Measurements from ENCODE around the gene TFDP2.
"Not testable (repeated sequence)": the region's sequence is repeated elsewhere in the genome, so short reads cannot be mapped to it uniquely, and the experiment has no call there.

Gene TFDP2

DNA sequence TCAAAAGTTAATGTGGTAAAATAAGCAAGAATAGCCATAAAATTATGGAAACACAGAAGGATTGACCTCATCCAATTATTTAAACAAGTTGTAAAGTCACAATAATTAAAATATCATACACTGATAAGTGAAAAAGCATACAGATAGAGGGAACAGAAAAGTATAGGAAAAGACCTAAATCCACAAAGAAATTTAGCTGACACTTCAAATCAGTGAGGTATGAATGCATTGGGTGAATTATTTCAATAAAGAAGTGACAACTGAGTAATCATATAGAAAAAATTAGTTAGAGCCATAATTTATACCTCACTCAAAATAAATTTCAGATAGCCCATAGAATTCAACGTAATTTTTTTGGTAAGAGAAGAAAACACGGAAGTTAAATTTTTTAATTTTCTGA is 25.1 kb downstream of the TFDP2 start:
- no peak for DNase-seq

- DNase-seq = no peak
Observed at GRCh38 chr3:142120707-142121106, 28.6 kb downstream of the TFDP2 start.

DNA sequence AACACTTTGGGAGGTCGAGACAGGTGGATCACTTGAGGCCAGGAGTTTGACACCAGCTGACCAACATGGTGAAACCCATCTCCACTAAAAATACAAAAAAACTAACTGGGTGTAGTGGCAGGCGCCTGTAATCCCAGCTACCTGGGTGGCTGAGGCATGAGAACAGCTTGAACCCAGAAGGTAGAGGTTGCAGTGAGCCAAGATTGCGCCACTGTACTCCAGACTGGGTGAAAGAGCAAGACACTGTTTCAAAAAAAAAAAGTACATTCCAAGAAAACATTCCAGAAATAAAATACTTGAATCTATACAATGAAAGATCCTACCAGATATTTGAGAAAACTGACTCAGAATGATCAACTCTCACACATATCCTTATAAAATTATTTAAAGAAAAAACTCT is 30.4 kb downstream of the TFDP2 start:
- DNase-seq = no peak

DNA sequence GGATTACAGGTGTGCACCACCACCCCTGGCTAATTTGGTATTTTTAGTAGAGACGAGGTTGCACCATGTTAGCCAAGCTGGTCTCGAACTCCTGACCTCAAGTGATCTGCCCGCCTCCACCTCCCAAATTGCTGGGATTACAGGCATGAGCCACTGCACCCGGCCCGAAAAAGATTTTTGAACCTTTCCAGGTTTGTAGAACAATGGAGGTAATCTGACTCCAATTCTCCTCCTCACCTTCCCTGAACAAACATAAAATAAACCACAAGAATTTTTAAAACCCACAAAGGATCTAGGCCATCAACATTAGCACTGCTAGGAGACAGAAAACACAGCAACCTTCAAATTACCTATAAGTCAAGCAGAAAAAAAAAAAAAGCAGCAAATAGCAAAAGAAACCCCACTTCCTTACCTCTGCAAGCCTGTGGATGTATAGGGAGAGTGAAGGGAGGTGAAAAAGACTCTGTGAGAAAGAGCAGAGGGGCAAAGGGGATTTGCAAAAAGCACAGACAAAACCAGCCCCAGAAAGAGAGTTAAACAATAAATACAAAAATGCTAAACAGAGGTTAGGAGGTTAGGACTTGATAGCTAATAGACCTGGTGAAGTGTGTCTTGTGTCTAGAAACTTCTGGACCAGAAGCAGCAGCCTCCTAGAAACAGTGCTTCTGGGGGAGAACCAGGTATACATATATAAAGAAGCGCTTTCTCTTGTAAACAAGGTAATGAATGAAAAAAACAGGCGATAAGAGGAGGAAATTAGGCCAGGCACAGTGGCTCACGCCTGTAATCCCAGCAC is 32.1 kb downstream of the TFDP2 start:
- no peak for DNase-seq

DNA sequence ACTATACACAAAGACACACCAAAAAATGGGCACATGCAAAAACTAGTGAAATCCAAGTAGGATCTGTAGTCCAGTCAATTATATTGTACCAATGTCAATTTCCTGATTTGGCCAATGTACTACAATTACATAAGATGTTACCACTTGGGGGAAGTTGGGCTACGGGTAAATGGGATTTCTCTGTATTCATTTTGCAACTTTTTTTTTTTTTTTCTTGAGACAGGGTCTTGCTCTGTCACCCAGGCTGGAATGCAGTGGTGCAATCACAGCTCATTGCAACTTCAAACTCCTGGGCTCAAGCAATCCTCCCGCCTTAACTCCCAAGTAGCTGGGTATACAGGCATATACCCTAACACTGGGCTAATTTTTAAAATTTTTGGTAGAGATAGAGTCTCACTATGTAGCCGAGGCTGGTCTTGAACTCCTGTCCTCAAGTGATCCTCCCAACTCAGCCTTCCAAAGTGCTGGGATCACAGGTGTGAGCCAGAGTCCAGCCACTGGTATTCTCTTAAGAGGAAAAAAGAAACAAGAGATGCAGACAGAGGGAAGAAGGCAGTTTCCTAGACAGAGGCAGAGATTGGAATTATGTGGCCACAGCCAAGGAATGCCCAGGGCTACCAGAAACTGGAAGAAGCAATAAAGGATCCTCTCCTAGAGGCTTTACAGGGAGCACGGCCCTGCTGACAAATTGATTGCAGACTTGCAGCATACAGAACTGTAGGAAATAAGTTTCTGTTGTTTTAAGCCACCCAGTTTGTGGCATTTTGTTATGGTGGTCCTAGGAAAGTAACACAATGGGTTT is 33.3 kb downstream of the TFDP2 start:
- no peak for DNase-seq

DNA sequence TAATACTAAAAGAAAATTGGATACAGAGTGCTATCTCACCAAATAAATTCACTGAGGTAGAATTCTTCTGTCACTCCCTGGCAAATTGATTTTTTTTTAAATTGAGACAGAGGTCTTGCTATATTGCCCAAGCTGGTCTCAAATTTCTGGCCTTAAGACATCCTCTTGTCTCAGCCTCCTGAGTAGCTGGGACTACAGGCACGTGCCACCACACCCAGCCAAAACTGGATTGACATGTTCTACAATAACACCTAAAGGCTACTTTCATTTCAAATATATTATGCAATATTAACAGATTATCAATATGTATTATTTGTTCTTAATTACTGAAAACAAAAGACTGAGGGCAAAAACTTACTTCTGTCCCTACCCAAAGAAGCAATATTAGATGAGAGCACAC is 36.7 kb downstream of the TFDP2 start:
- DNase-seq = no peak

- no peak for DNase-seq
Observed at GRCh38 chr3:142106548-142106947, 42.8 kb downstream of the TFDP2 start.

DNA sequence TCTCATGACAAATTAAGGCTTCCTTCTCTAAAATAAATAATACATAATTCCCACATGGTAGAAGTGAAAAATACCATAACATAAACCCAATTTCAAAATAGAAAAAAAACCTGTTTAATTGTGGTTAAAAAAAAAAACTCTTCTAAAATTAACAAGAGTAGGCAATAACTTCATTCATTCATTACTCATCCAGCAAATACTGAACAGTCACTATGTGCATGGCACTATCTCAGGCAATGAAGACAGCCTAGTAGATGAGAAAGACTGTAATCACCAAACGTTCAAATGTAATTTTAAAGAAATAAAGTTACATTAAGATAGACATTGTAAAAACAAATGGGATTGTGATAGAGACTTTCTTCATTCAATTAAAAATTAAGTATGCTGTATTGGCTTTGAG is 43.4 kb downstream of the TFDP2 start:
- no peak for DNase-seq

- no peak for DNase-seq
Observed at GRCh38 chr3:142104763-142105162, 44.6 kb downstream of the TFDP2 start.

DNA sequence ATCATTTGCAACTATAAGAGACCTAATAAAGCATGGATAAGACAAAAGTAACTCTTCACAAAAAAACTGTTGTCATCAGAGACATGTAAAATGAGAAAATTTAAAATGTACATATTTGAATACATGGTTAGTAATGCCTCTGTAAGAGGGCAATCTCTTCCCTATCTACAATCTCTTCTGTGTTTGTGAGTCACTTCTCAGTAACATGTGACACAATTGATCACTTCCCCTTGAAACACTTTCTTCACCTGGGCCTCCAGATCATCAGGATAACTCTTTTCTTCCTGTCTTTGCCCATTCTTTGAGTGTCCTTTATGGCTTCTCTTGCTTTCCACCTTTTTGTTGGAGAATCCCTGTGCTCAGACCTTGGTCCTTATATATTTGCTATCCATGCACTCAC is 50.4 kb downstream of the TFDP2 start:
- no peak for DNase-seq

GRCh38 chr3:142097099-142097843 is 52.1 kb downstream of the TFDP2 start:
- no peak for DNase-seq

- DNase-seq = no peak
Observed at GRCh38 chr3:142095841-142096240, 53.5 kb downstream of the TFDP2 start.

GRCh38 chr3:142088925-142089324 is 60.4 kb downstream of the TFDP2 start:
- DNase-seq = not testable (repeated sequence)

DNA sequence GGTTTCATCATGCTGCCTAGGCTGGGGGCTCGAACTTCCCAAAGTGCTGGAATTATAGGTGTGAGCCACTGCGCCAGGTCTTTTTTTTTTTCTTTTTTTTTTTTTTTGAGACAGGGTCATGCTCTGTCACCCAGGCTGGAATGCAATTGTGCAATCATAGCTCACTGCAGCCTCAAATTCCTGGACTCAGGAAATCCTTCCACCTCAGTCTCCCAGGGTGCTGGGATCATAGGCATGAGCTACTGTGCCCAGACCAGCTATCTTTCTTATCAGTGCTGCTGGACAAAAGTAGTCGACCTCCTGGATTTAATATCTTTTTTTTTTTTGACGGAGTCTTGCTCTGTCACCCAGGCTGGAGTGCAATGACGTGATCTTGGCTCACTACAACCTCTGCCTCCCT is 60.8 kb downstream of the TFDP2 start:
- no peak for DNase-seq

- DNase-seq = no peak
Observed at GRCh38 chr3:142087676-142088075, 61.7 kb downstream of the TFDP2 start.

GRCh38 chr3:142086581-142087090 is 62.7 kb downstream of the TFDP2 start:
- DNase-seq = no peak

DNA sequence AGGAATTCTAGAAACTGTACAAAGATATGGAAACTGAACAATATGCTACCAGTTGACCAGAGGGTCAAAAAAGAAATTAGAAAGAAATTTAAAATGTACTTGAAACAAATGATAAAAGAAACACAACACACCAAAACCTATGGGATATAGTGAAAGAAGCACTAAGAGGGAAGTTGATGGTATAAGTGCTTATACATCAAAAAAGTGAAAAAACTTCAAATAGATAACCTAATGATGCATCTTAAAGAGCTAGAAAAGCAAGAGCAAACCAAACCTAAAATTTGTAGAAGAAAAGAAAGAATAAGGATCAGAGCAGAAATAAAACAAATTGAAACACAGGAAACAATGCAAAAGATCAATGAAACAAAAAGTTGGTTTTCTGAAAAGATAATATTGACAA is 68.2 kb downstream of the TFDP2 start:
- DNase-seq = no peak

GRCh38 chr3:142077859-142078500 is 71.4 kb downstream of the TFDP2 start:
- DNase-seq = no peak

GRCh38 chr3:142077155-142077858 is 72.0 kb downstream of the TFDP2 start:
- no peak for DNase-seq

- not testable (repeated sequence) for DNase-seq
Observed at GRCh38 chr3:142075656-142076055, 73.7 kb downstream of the TFDP2 start.

DNA sequence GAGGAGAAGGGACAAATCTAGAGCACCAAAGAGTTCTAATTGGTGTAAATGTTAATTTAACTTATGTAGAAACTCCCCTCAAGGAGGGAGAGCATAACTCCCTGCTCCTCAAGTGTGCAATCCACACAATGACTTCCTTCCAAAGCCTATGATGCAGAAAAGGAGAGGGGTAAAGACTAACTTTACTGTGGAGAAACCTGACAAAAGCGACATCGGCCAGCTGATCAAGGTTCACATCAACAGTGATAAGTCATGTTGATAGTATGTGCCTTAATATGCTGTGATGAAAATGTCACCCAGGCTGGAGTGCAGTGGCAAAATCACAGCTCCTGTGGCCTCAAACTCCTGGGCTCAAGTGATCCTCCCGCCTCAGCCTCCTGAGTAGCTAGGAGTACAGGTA is 76.5 kb downstream of the TFDP2 start:
- no peak for DNase-seq

GRCh38 chr3:142065932-142066331 is 83.4 kb downstream of the TFDP2 start:
- no peak for DNase-seq

Measured in CD4-positive, alpha-beta T cell treated with Interleukin-12 subunit alpha and Interleukin-12 subunit beta, for 1 hour (primary cell).